Chondrocyte (in vitro differentiated cells): Measurements from ENCODE around the gene P2RX6. TPM values are rescaled to one million over a fixed set of nuclear protein-coding genes. Genes with fewer than 3 reads are reported as not detected.
"Not testable (repeated sequence)": the region's sequence is repeated elsewhere in the genome, so short reads cannot be mapped to it uniquely, and the experiment has no call there.

ENCODE experiments used
- DNase-seq: peaks from one replicate; pipeline ENCODE4 v3.0.0; 2021; ENCODE audit warnings: mixed read lengths, low spot score
- H3K27ac Mint-ChIP-seq: one replicate; pipeline ENCODE4 v1.8.0; 2021; ENCODE audit warnings: mild to moderate bottlenecking, moderate library complexity, mixed read lengths; ENCODE audit not compliant: unreplicated experiment
- H3K27me3 Mint-ChIP-seq: 2 replicates; pipeline ENCODE4 v1.8.0; 2021; ENCODE audit warnings: low read depth, mixed read lengths
- H3K36me3 Mint-ChIP-seq: 2 replicates; pipeline ENCODE4 v1.8.0; 2021; ENCODE audit warnings: low read depth, mixed read lengths
- H3K4me1 Mint-ChIP-seq: 2 replicates; pipeline ENCODE4 v1.8.0; 2021; ENCODE audit warnings: low read depth, mild to moderate bottlenecking, mixed read lengths
- H3K4me3 Mint-ChIP-seq: one replicate; pipeline ENCODE4 v1.8.0; 2021; ENCODE audit warnings: mild to moderate bottlenecking, moderate library complexity, mixed read lengths; ENCODE audit not compliant: unreplicated experiment
- H3K9me3 Mint-ChIP-seq: 2 replicates; pipeline ENCODE4 v1.8.0; 2021; ENCODE audit warnings: low read depth, mixed read lengths
- total RNA-seq: library from RNA; stranded (reverse); gene quantifications from 3 replicates; pipeline ENCODE4 v1.2.1, GENCODE V29; 2021
- TF ChIP-seq, protein P1 (sequence below): fragments of 200-600 bp; sonication (generic); IDR thresholded peaks from 2 replicates; pipeline ENCODE4 v1.5.0; 2021; ENCODE audit warnings: antibody characterized with exemption, mild to moderate bottlenecking, moderate library complexity

Gene P2RX6
- total RNA-seq, 1 donor from 2014 or later, result 2.1 TPM

- Mint-ChIP-seq H3K27me3 (peaks cover 3% of the 10 kb centered on the region), H3K36me3 (no peaks in the 10 kb centered on the region), H3K4me3 (no peak overlapping the region), H3K9me3 (no peaks in the 10 kb centered on the region), H3K27ac (no peak overlapping the region), H3K4me1 (no peaks in the 10 kb centered on the region)
- no peak for DNase-seq
- TF ChIP-seq, protein P1, sequence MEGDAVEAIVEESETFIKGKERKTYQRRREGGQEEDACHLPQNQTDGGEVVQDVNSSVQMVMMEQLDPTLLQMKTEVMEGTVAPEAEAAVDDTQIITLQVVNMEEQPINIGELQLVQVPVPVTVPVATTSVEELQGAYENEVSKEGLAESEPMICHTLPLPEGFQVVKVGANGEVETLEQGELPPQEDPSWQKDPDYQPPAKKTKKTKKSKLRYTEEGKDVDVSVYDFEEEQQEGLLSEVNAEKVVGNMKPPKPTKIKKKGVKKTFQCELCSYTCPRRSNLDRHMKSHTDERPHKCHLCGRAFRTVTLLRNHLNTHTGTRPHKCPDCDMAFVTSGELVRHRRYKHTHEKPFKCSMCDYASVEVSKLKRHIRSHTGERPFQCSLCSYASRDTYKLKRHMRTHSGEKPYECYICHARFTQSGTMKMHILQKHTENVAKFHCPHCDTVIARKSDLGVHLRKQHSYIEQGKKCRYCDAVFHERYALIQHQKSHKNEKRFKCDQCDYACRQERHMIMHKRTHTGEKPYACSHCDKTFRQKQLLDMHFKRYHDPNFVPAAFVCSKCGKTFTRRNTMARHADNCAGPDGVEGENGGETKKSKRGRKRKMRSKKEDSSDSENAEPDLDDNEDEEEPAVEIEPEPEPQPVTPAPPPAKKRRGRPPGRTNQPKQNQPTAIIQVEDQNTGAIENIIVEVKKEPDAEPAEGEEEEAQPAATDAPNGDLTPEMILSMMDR, result no peak
Measured at GRCh38 chr22:21054714-21055563, 40.0 kb downstream of the P2RX6 start.

DNA sequence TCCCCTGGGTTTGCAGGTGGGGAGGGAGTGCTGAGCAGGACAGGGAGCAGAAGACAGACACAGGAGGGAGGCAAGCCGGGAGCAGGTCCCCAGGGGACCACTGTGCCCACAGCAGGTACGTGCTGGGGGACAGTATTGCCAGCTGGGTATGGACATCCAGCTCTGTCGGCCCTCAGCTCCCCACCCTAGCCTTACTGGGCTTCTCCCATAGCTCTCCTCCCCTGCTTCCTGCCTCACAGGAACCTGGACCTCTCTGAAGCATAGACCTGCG is 40.5 kb downstream of the P2RX6 start:
- Mint-ChIP-seq H3K4me1 (no peaks in the 10 kb centered on the region), H3K9me3 (no peaks in the 10 kb centered on the region), H3K36me3 (no peaks in the 10 kb centered on the region), H3K4me3 (no peak overlapping the region), H3K27me3 (peaks cover 3% of the 10 kb centered on the region), H3K27ac (no peak overlapping the region)
- TF ChIP-seq, protein P1, result no peak
- no peak for DNase-seq

DNA sequence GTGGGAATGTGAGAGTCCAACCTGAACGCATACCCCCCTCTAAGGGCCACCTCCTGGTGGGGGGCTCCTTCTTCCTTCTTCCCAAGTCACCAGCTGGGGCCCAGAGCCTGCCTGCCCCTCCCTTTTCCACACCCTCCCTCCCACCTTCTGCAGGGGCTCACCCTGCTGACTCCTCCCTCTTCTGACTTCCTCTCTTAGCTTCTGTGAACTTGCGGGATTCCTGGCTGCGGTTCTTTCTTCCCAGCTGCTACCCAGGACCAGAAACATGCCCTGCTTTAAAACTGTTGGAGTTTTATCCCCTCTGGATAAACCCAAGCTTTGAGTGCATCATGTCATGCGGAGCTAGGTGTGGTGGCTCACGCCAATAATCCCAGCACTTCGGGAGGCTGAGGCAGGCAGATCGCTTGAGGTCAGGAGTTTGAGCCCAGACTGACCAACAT is 40.9 kb downstream of the P2RX6 start:
- no peak overlapping the region for H3K27ac Mint-ChIP-seq
- DNase-seq, result no peak
- no peaks in the 10 kb centered on the region for H3K36me3 Mint-ChIP-seq
- H3K9me3 Mint-ChIP-seq, result no peaks in the 10 kb centered on the region
- TF ChIP-seq, protein P1, result no peak
- H3K27me3 Mint-ChIP-seq, result peaks cover 3% of the 10 kb centered on the region
- H3K4me3 Mint-ChIP-seq, result no peak overlapping the region
- H3K4me1 Mint-ChIP-seq, result no peaks in the 10 kb centered on the region

- not testable (repeated sequence) for H3K36me3 Mint-ChIP-seq, H3K27ac Mint-ChIP-seq, DNase-seq, H3K27me3 Mint-ChIP-seq, H3K4me3 Mint-ChIP-seq, H3K4me1 Mint-ChIP-seq, H3K9me3 Mint-ChIP-seq
Measured at GRCh38 chr22:21060363-21060762, 45.4 kb downstream of the P2RX6 start.

- H3K4me3 Mint-ChIP-seq, H3K27me3 Mint-ChIP-seq, H3K9me3 Mint-ChIP-seq, H3K36me3 Mint-ChIP-seq, H3K4me1 Mint-ChIP-seq, DNase-seq, H3K27ac Mint-ChIP-seq: not testable (repeated sequence)
Measured at GRCh38 chr22:21061660-21062321, 46.8 kb downstream of the P2RX6 start.

- not testable (repeated sequence) for H3K36me3 Mint-ChIP-seq, H3K27me3 Mint-ChIP-seq, H3K4me1 Mint-ChIP-seq, H3K4me3 Mint-ChIP-seq, H3K27ac Mint-ChIP-seq, H3K9me3 Mint-ChIP-seq
- peak; percentile 34 for DNase-seq
Measured at GRCh38 chr22:21064425-21064824, 49.5 kb downstream of the P2RX6 start.
